Stimulated activated CD4-positive, alpha-beta T cell treated with anti-CD3 and anti-CD28 coated beads, TNF-alpha, amount 100 ng/mL, for 4 hours (primary cell): Measurements from ENCODE around the gene WNT6.
A peak's percentile ranks its signal among the peaks of the same experiment; 100 is the strongest.
"Not testable (repeated sequence)": the region's sequence is repeated elsewhere in the genome, so short reads cannot be mapped to it uniquely, and the experiment has no call there.

Source experiments
- DNase-seq, 3 experiments: peaks; one replicate each; pipeline ENCODE4 v3.0.0-alpha.2; 2020; ENCODE audit warnings: low read depth in 3 of 3

The WNT6 gene

GRCh38 chr2:218830526-218831306, 28.9 kb upstream of the WNT6 start:
- DNase-seq, result no peak

DNA sequence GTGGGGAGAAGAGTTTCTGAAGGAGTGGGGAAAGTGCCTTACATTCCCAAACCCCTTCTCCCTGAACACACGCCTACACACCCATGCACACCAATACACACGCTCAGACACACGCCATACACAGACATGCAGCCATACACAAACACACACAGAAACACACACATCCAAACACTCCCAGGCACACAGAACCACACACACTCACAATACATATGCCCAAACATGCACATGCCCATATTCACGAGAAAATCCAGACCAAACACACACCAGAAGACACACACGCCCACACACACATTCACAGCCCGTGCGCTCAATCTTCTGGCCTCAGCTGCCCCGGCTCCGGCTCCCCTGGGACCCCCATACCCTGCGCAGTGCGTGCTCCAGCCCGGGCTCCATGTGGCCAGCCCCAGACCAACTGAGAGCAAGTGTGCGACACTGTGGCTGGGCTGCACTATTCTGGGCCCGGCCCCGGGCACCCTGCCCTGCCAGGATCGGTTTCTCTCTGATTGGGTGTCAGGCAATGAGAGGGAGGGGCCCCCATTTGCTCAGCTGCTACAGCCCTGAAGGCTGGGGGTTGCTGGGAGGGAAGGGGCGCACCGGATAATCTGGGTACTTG, 28.1 kb upstream of the WNT6 start, which contains the start of gene PRKAG3:
Gene PRKAG3 (minus strand): TSS at position 426 of the 613 bp plus-strand sequence.
- DNase-seq, result no peak

- no peak for DNase-seq
Observed at GRCh38 chr2:218832081-218832480, 27.5 kb upstream of the WNT6 start.

DNA sequence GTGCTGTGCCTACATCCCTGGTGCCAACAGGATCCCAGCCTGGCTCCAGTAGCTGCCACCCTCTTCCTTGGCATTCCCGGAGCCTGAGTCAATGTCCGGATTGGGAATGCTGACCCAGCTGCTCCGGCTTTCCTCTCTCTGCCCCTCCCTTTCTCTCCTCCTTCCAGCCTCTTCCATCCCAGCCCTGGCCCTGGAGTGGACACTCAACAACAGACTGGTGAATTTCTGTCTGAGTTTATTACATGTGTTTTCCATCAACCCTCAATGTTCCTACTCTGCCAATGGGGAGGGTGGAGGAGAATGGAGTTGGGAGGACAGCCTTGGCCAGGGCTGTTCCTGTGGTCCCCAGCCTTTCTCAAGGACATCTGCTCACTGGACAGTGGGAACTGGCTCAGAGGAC, 27.1 kb upstream of the WNT6 start:
- DNase-seq, result no peak

GRCh38 chr2:218833023-218833609, 26.5 kb upstream of the WNT6 start:
- DNase-seq, result no peak

GRCh38 chr2:218834685-218835084, 24.9 kb upstream of the WNT6 start:
- DNase-seq, result no peak

GRCh38 chr2:218837495-218837894, 22.1 kb upstream of the WNT6 start:
- DNase-seq, result no peak

- DNase-seq, result no peak
Observed at GRCh38 chr2:218839430-218839829, 20.2 kb upstream of the WNT6 start.

DNA sequence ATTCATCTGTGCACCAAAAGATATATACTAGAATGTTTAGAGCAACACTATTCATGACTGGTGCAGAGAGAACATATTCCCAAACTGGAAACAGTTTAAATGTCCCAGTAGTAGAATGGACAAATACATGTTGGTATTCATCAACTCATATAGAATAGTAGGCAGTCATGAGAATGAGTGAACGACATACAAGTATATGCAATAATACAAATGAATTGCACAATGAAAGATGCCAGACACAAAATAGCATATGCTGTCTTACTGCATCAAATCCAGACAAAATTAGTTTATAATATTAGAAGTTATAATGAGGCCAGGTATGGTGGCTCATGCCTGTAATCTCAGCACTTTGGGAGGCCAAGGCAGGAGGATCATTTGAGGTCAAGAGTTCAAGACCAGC, 19.7 kb upstream of the WNT6 start:
- DNase-seq, result no peak

DNA sequence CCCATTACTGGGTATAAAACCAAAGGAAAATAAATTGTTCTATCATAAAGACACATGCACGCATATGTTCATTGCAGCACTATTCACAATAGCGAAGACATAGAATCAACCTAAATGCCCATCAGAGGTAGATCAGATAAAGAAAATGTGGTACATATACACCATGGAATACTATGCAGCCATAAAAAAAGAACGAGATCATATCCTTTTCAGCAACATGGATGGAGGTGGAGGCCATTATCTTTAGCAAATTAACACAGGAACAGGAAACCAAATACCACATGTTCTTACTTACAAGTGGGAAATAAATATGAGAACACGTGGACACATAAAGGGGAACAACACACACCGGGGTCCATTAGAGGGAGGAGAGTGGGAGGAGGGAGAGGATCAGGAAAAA, 15.3 kb upstream of the WNT6 start:
- not testable (repeated sequence) for DNase-seq

DNA sequence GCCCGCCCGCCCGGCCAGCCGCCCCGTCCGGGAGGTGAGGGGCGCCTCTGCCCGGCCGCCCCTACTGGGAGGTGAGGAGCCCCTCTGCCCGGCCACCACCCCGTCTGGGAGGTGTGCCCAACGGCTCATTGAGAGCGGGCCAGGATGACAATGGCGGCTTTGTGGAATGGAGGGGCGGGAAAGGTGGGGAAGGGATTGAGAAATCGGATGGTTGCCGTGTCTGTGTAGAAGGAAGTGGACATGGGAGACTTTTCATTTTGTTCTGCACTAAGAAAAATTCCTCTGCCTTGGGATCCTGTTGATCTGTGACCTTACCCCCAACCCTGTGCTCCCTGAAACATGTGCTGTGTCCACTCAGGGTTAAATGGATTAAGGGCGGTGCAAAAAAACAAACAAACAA, 12.6 kb upstream of the WNT6 start:
- DNase-seq, result not testable (repeated sequence)

GRCh38 chr2:218849721-218850120, 9.9 kb upstream of the WNT6 start:
- DNase-seq, result no peak

DNA sequence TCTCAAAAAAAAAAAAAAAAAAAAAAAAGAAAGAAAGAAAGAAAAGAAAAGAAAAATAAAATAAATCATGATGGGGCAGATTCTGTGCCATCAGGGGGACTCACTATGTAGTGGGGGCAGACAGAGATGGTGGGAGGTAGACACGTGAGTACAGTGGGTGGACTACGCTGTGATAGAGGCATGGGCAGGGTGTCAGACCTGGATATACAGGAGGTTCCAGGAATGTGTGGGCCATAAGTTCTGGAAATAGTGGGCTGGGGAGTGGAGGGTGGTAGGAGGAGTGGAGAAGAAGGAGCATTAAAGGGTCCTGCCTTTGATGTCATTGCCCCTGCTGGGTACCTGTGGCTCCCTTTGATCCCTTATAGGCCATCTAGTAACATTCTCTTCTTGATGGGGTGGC, 8.8 kb upstream of the WNT6 start:
- DNase-seq, result no peak

- no peak for DNase-seq
Observed at GRCh38 chr2:218851286-218851685, 8.3 kb upstream of the WNT6 start.

GRCh38 chr2:218852911-218853667, 6.5 kb upstream of the WNT6 start:
- peak; percentile 46 to 51 (median 48) for DNase-seq

DNA sequence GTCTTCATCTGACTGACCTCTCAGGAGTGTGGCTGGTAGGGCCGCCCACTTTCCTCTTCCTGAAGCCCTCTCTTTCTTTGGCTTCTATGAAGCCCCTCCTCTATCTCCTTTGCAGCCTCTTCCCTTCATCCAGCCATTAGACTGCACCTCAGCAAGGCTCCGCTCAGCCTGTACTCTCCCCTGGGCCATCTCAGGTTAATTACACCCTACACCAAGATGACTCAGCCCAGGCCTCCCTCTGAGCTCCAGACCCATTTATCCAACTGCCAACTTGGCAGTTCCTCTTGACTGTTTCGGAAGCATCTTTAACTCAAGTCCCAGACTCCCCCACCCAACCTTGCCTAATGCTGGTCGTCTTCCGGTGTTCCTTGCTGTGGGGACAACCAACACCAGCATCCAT, 5.8 kb upstream of the WNT6 start:
- DNase-seq, result no peak

DNA sequence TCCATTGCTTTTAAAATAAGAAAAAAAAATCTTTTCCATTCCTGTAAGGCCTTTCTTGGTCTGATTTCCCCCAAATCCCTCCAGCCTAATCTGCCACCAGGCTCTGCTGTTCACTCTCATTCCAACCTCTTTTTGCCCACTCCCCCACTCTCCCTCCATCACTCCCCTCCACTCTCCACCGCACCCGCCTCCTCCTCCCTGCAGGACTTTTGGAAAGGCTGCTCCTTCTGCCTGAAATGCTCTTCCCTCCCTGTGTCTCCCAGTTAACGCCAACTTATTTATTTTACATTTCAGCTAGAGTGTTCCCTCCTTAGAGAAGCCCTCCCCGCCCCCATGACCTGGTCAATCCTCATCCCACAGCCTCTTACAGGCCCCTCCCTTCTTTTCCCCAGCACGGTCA, 4.7 kb upstream of the WNT6 start:
- DNase-seq, result no peak

DNA sequence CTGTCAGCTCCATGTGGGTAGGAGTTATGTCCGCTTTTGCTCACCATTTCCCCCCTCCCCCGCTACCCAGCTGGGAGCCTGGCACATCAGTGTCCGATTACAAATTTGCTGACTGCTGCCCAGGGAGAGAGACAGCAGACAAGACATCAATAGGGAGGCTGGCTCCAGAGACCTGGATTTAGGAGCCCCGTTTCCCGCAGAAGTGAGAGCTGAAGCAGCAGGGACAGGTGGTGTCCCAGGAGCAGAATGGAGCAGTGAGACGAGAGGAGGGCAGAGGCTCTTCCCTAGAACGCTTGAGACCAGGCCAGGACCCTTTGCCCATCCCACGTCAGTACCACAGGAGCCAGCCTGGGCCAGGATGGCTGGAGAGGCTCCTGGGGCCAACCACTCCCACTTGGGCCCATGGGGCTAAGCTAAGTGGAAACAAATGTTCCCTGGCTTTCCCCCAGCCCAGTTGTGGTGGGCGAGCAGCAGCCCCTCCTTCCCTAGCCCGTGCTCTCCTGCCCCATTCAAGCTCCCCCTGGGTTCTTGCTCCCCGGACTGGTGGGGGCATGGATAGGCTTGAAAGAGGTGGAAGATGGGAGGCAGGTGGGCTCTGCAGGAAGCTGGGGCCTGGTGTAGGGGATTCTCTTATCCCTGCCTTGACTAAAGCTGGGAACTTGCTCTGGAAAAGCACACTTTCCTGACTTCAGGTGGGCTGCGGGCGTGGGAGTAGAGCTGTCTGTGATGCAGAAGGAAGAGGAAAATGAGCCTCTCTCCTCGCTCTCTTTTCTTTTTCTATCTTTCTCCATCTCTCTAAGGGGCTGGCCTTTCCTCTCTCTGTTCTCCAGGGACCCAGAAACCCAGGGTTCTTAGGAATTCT, 4.1 kb upstream of the WNT6 start:
- no peak for DNase-seq

DNA sequence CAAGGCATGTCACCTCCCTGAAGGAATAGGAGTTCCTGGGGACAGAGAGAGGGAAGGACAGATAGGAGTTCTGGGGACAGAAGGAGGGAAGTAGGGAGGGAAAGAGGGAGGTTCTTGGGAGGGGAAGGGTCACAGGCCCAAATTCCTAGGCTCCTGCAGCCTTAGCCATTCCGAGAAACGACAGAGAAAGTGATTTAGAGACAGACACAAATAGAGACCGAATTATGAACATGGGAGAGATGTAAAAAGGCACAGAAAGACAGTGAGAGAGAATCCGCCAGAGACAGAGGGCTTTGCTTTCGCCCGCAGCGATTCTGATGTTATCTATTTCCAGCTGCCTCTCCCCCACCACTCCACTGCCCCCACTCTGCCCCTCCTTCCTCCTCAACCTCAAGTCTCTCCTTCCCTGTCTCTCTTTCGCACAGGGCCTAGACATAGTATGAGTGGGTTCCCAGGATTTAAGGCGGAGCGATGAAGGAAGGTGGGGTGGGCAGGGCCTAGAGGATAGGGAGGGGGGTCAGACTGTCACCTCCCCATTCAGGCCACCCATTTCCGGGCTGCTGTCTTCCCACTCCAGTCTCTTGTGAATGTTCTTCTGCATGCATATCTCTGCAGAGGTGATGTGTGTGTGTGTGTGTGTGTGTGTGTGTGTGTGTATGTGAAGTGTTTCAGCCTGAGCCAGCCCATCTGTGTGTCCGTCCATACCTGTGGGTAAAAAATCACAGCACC, 3.3 kb upstream of the WNT6 start:
- DNase-seq, result no peak

DNA sequence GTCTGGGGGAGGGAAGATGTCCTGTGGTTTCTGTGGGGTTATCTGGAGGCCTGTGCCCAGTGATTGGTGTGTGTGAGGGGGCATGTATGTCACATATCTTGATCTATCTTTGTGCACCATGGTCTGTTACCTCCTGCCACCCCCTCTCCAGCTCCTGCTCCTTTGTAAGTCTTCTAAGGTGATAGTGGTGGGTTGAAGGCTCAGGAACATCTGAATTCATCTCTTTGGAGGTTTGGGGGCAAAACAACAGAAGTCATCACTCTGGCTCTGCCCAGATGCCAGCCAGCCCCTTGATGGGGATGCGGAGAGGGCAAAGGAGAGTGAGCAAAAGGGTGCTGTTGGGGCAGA, 2.7 kb upstream of the WNT6 start:
- DNase-seq, result no peak
